ENCODE results near the gene LAMTOR1.
A peak's percentile ranks its signal among the peaks of the same experiment; 100 is the strongest.

LAMTOR1 gene

DNA sequence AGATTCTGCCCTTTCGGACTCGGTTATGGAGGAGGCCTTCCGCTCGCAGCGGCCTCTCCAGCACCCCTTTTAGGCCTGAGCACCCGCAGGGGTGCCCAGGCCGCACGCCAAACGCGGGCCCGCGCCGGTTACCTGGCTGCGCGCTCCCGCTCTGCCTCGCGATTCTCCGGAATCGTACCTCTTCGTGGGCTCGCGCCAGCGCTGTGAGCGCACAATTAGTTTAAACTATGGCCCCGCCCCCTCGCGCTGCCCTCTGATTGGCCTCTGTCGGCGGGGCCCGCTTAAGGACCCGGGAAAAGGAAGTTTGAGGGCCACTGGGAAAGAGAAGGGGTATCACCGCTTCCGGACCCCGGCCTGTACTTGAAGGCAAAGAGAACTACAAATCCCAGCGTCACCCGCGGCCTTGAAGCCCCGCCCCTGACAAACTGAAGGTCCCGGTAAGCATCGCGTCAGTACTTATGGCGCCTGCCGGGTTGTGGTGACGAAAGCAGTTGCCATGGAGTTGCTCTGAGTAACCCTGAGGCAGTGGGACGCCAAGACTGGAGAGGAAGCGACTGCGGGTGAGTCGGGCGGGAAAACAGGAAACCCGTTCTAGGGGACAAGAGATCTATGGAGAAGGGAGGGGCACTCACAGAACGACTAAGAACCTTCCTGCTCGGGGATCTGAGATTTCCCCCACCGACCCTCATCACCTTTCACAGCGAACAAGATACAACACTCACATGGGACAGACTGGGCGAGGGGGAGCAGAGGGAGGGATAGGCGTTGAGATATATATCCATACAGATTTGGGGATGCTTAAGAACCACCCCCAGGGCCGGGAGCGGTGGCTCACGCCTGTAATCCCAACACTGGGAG is 22.5 kb downstream of the LAMTOR1 start, which contains the start of the genes LRRC51 and NUMA1:
LRRC51 (plus strand) TSS at position 525 of the 858 bp plus-strand sequence. CDS start 8,234 bp downstream, outside the sequence.
NUMA1 (minus strand) TSS at position 217 of the 858 bp plus-strand sequence. CDS start 44,599 bp downstream, outside the sequence.
- no peak for TF ChIP-seq EZH2phosphoT487 (conservative IDR thresholded peaks at IDR 0.05; ENCODE audit: low read length)
- TF ChIP-seq, protein P1, sequence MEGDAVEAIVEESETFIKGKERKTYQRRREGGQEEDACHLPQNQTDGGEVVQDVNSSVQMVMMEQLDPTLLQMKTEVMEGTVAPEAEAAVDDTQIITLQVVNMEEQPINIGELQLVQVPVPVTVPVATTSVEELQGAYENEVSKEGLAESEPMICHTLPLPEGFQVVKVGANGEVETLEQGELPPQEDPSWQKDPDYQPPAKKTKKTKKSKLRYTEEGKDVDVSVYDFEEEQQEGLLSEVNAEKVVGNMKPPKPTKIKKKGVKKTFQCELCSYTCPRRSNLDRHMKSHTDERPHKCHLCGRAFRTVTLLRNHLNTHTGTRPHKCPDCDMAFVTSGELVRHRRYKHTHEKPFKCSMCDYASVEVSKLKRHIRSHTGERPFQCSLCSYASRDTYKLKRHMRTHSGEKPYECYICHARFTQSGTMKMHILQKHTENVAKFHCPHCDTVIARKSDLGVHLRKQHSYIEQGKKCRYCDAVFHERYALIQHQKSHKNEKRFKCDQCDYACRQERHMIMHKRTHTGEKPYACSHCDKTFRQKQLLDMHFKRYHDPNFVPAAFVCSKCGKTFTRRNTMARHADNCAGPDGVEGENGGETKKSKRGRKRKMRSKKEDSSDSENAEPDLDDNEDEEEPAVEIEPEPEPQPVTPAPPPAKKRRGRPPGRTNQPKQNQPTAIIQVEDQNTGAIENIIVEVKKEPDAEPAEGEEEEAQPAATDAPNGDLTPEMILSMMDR (IDR thresholded peaks at IDR 0.05; ENCODE audit: insufficient read depth, low read length, poor library complexity, severe bottlenecking) = no peak
- Histone ChIP-seq H3F3A (ENCODE audit: insufficient read depth) (0 out of 2 replicates have a peak, but pooled peaks cover 8% of the 10 kb centered on the region), H3K27ac (ENCODE audit: low read depth, low read length) (peak within 1 kb of the TSS; percentile 77), H3K4me3 (ENCODE audit: insufficient read depth, low read length, poor library complexity, severe bottlenecking) (peak within 1 kb of the TSS; percentile 93), H4K20me1 (ENCODE audit: low read depth, low read length) (no peaks in the 10 kb centered on the region), H3K27me3 (ENCODE audit: low read length) (no peaks in the 10 kb centered on the region), H3K9me3 (ENCODE audit: insufficient read depth, low read length) (no peaks in the 10 kb centered on the region), H3K36me3 (ENCODE audit: low read length) (no peaks in the 10 kb centered on the region), H3K4me2 (ENCODE audit: low read depth, low read length, poor library complexity, severe bottlenecking) (peak within 1 kb of the TSS; percentile 94), H2AFZ (ENCODE audit: low read depth, low read length, severe bottlenecking) (peak within 1 kb of the TSS; percentile 86), H3K79me2 (ENCODE audit: insufficient read depth, low read length) (peaks cover 45% of the 10 kb centered on the region), H3K9me2 (replicated peaks; ENCODE audit: insufficient read depth, low read length) (no peaks in the 10 kb centered on the region), H3K9ac (ENCODE audit: low read length) (peak within 1 kb of the TSS; percentile 75)

GRCh38 chr11:72079819-72080325 is 23.2 kb downstream of the LAMTOR1 start:
- Histone ChIP-seq H2AFZ (ENCODE audit: low read depth, low read length, severe bottlenecking) (peak overlapping the region; percentile 73), H3F3A (ENCODE audit: insufficient read depth) (0 out of 2 replicates have a peak, but pooled peaks cover 8% of the 10 kb centered on the region), H3K4me2 (ENCODE audit: low read depth, low read length, poor library complexity, severe bottlenecking) (peak overlapping the region; percentile 94), H3K27ac (ENCODE audit: low read depth, low read length) (peak overlapping the region; percentile 77), H4K20me1 (ENCODE audit: low read depth, low read length) (no peaks in the 10 kb centered on the region), H3K9me2 (replicated peaks; ENCODE audit: insufficient read depth, low read length) (no peaks in the 10 kb centered on the region), H3K4me3 (ENCODE audit: insufficient read depth, low read length, poor library complexity, severe bottlenecking) (peak overlapping the region; percentile 93), H3K9ac (ENCODE audit: low read length) (peak overlapping the region; percentile 75), H3K79me2 (ENCODE audit: insufficient read depth, low read length) (peaks cover 52% of the 10 kb centered on the region), H3K36me3 (ENCODE audit: low read length) (no peaks in the 10 kb centered on the region), H3K9me3 (ENCODE audit: insufficient read depth, low read length) (no peaks in the 10 kb centered on the region), H3K27me3 (ENCODE audit: low read length) (no peaks in the 10 kb centered on the region)
- TF ChIP-seq, protein P1 (IDR thresholded peaks at IDR 0.05; ENCODE audit: insufficient read depth, low read length, poor library complexity, severe bottlenecking) = no peak
- TF ChIP-seq EZH2phosphoT487 (conservative IDR thresholded peaks at IDR 0.05; ENCODE audit: low read length) = no peak

DNA sequence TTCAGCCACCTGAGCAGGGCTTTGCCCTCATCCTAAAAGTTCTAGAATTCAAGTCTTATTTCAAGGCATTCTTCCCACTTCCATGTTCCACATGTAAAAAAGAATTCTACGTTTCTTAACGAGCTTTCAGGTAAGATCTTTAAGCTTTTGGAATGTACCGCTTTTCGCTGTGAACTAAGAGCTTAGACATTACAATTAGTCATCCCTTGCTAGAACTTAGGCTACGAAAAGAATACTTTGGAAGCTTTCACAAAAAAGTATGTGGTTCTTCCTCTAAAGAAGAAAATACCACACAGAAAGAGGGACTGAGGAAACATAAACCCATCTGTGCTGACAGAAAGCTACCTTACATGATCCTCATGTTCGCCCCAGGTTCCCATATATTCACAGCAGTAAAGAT is 24.6 kb downstream of the LAMTOR1 start:
- no peaks in the 10 kb centered on the region for H4K20me1 ChIP-seq (ENCODE audit: low read depth, low read length)
- H2AFZ ChIP-seq (ENCODE audit: low read depth, low read length, severe bottlenecking) = no peak overlapping the region
- no peak overlapping the region for H3K27ac ChIP-seq (ENCODE audit: low read depth, low read length)
- 0 out of 2 replicates have a peak, but pooled peaks cover 8% of the 10 kb centered on the region for H3F3A ChIP-seq (ENCODE audit: insufficient read depth)
- TF ChIP-seq, protein P1 (IDR thresholded peaks at IDR 0.05; ENCODE audit: insufficient read depth, low read length, poor library complexity, severe bottlenecking) = no peak
- no peak for TF ChIP-seq EZH2phosphoT487 (conservative IDR thresholded peaks at IDR 0.05; ENCODE audit: low read length)
- H3K36me3 ChIP-seq (ENCODE audit: low read length) = no peaks in the 10 kb centered on the region
- H3K9me3 ChIP-seq (ENCODE audit: insufficient read depth, low read length) = no peaks in the 10 kb centered on the region
- H3K79me2 ChIP-seq (ENCODE audit: insufficient read depth, low read length) = peaks cover 64% of the 10 kb centered on the region
- H3K9ac ChIP-seq (ENCODE audit: low read length) = no peak overlapping the region
- H3K9me2 ChIP-seq (replicated peaks; ENCODE audit: insufficient read depth, low read length) = no peaks in the 10 kb centered on the region
- H3K4me3 ChIP-seq (ENCODE audit: insufficient read depth, low read length, poor library complexity, severe bottlenecking) = no peak overlapping the region
- peak overlapping the region; percentile 94 for H3K4me2 ChIP-seq (ENCODE audit: low read depth, low read length, poor library complexity, severe bottlenecking)
- H3K27me3 ChIP-seq (ENCODE audit: low read length) = no peaks in the 10 kb centered on the region

Data from SU-DHL-6 (cell line).